GM12878 (cell line): Measurements from ENCODE around the gene TTC23L. TPM values are rescaled to one million over a fixed set of nuclear protein-coding genes. Genes with fewer than 3 reads are reported as not detected.

Source experiments
- ATAC-seq: fragments of 200-7000 bp; cut with Tn5 transposase; 3 replicates; pipeline ENCODE4 v1.9.1; 2020; ENCODE audit warnings: mild to moderate bottlenecking, moderate library complexity
- BruUV-seq: library from RNA; stranded (reverse); fragments of 400-500 nt; replicated peaks from 2 replicates; lab custom pipeline; 2021; lab: Mats Ljungman, UMichigan
- CTCF ChIA-PET: fragments of 300-600 bp; sonication (Branson Sonifier 250); formaldehyde crosslinking; extraction: SDS; loops from one replicate; lab custom pipeline; 2021; ENCODE audit warnings: inconsistent platforms; lab: Yijun Ruan, JAX
- POLR2A ChIA-PET: fragments of 350-600 bp; formaldehyde crosslinking; extraction: SDS; loops from one replicate; lab custom pipeline; 2021; ENCODE audit warnings: inconsistent platforms; lab: Charles Lee
- RAD21 ChIA-PET: fragments of 300-600 bp; sonication (Branson Sonifier 250); formaldehyde crosslinking; loops from one replicate; lab custom pipeline; 2023; ENCODE audit warnings: antibody characterized with exemption; ENCODE audit not compliant: unreplicated experiment; lab: Charles Lee
- SMC1A ChIA-PET: fragments of 300-600 bp; sonication (Branson Sonifier 250); formaldehyde crosslinking; loops from one replicate; lab custom pipeline; 2023; ENCODE audit not compliant: unreplicated experiment, uncharacterized antibody; lab: Charles Lee
- DNase-seq: peaks from one replicate; pipeline ENCODE4 v3.0.0-alpha.2; 2011; ENCODE audit warnings: low read depth, low spot score
- FAIRE-seq: peaks from 3 replicates; lab custom pipeline; 2011; peaks lifted over from hg19 to GRCh38; lab: Jason Lieb, UNC
- H2AFZ ChIP-seq: 2 replicates; pipeline ENCODE4 v1.6.0; 2011; ENCODE audit warnings: low read depth, low read length, control low read depth; ENCODE audit not compliant: control insufficient read depth
- H3K27ac ChIP-seq: 2 replicates; pipeline ENCODE4 v1.5.1; 2011; ENCODE audit warnings: control low read depth; ENCODE audit not compliant: control insufficient read depth, insufficient read depth
- H3K27me3 ChIP-seq, 2 experiments: replicated peaks in 1 of 2; 2 replicates each; pipeline versions ENCODE4 v1.6.0 to v1.6.1; 2011; ENCODE audit warnings: low read length in 1 of 2; ENCODE audit not compliant: control insufficient read depth in 2 of 2, insufficient read depth in 2 of 2
- H3K36me3 ChIP-seq, 2 experiments: 2 replicates each; pipeline ENCODE4 v1.5.1; 2011; ENCODE audit warnings: low read length in 1 of 2; ENCODE audit not compliant: control insufficient read depth in 2 of 2, insufficient read depth in 2 of 2
- H3K4me1 ChIP-seq: 2 replicates; pipeline ENCODE4 v1.6.1; 2011; ENCODE audit warnings: mild to moderate bottlenecking, low read length, moderate library complexity, mixed read lengths; ENCODE audit not compliant: control insufficient read depth, insufficient read depth
- H3K4me2 ChIP-seq: 2 replicates; pipeline ENCODE4 v1.6.0; 2011; ENCODE audit warnings: control low read depth; ENCODE audit not compliant: control insufficient read depth, insufficient read depth
- H3K4me3 ChIP-seq: fragments of 200-600 bp; sonication (generic); 2 replicates; pipeline ENCODE4 v1.5.1; 2016
- H3K79me2 ChIP-seq: 2 replicates; pipeline ENCODE4 v1.6.0; 2011; ENCODE audit warnings: low read length; ENCODE audit not compliant: control insufficient read depth, insufficient read depth
- H3K9ac ChIP-seq: 2 replicates; pipeline ENCODE4 v1.8.0; 2011; ENCODE audit warnings: low read length, control low read depth, mixed read lengths; ENCODE audit not compliant: control insufficient read depth, insufficient read depth
- H3K9me3 ChIP-seq: replicated peaks from 3 replicates; pipeline ENCODE4 v1.5.1; 2011; ENCODE audit warnings: mild to moderate bottlenecking, low read length; ENCODE audit not compliant: control insufficient read depth, insufficient read depth
- H4K20me1 ChIP-seq: 2 replicates; pipeline ENCODE4 v1.6.0; 2011; ENCODE audit not compliant: control insufficient read depth, insufficient read depth
- BCL3 ChIP-seq: IDR thresholded peaks from 2 replicates; pipeline ENCODE4 v1.6.1; 2011; ENCODE audit warnings: borderline replicate concordance, low read depth, mild to moderate bottlenecking, moderate library complexity, low read length; ENCODE audit not compliant: insufficient read depth, poor library complexity, severe bottlenecking
- CBFB ChIP-seq: IDR thresholded peaks from 2 replicates; pipeline ENCODE4 v1.6.1; 2016; ENCODE audit warnings: antibody characterized with exemption, low read depth
- CHD1 ChIP-seq: IDR thresholded peaks from 2 replicates; pipeline ENCODE4 v1.6.1; 2012; ENCODE audit warnings: low read depth, low read length, improper control_type of control experiment
- GATAD2B ChIP-seq: fragments of 450-650 bp; conservative IDR thresholded peaks from 2 replicates; pipeline ENCODE4 v1.6.1; 2017; ENCODE audit warnings: low read depth, mild to moderate bottlenecking, moderate library complexity
- IRF4 ChIP-seq: IDR thresholded peaks from 2 replicates; pipeline ENCODE4 v1.6.1; 2011; ENCODE audit warnings: low read depth, low read length
- KDM1A ChIP-seq: fragments of 200-600 bp; sonication (generic); IDR thresholded peaks from 2 replicates; pipeline ENCODE4 v1.6.1; 2016; ENCODE audit warnings: borderline replicate concordance
- SMAD5 ChIP-seq: IDR thresholded peaks from 2 replicates; pipeline ENCODE4 v1.6.1; 2016; ENCODE audit warnings: antibody characterized with exemption, low read depth
- SP1 ChIP-seq: IDR thresholded peaks from one replicate; pipeline ENCODE4 v1.6.1; 2011; ENCODE audit warnings: low read depth, low read length
- ZBED1 ChIP-seq: IDR thresholded peaks from 2 replicates; pipeline ENCODE4 v1.6.1; 2016; ENCODE audit warnings: borderline replicate concordance
- WGBS: methylation state at CpG from one replicate; pipeline ENCODE4 v1.1.6; 2016; ENCODE audit warnings: low lambda C conversion rate; ENCODE audit not compliant: insufficient replicate concordance, insufficient coverage; ENCODE audit errors: missing lambda C conversion rate; 5-methylcytosine and 5-hydroxymethylcytosine counted together
- in situ Hi-C: fragments of 300-500 bp; cut with MboI; formaldehyde crosslinking; loops from 9 replicates; pipeline ENCODE4 v1.14.3; 2018; ENCODE audit warnings: mixed read lengths
- intact Hi-C: fragments of 100-400 bp; cut with micrococcal nuclease; formaldehyde crosslinking; loops from one replicate; pipeline ENCODE4 v1.14.2; 2022; ENCODE audit not compliant: unreplicated experiment
- polyA plus RNA-seq, 11 experiments: library from polyadenylated mRNA; depleted of rRNA in 4 of 11; unstranded in 6 of 11; stranded (reverse) in 5 of 11; fragments of >200 nt; fragmentation: Nextera tagmentation in 4 of 11; fragmentation: Illumina TruSeq in 1 of 11; extraction: Ambion mirVana in 4 of 11; extraction: Trizol in 1 of 11; gene quantifications; 1 replicate in 1 of 11; 2 replicates in 10 of 11; pipeline versions ENCODE4 v1.2.1 to v1.2.3, GENCODE V29; 2011 to 2016; ENCODE audit warnings: inconsistent platforms in 2 of 11, missing spikeins in 2 of 11, low read depth in 1 of 11
- total RNA-seq, 4 experiments: library from RNA; depleted of rRNA in 3 of 4; stranded (reverse); fragments of >200 nt in 3 of 4; fragmentation: Illumina TruSeq in 1 of 4; extraction: Trizol in 1 of 4; gene quantifications; 2 replicates each; pipeline versions ENCODE4 v1.2.1 to v1.2.3, GENCODE V29; 2013 to 2021

Gene TTC23L
- total and polyA plus RNA-seq, 10 of the 15 experiments (the other 5 are each of a cell fraction or from before 2014, with no cell fraction given), result 0.09 to 0.34 TPM; not detected in 8

GRCh38 chr5:34803974-34804732 is 34.8 kb upstream of the TTC23L start:
- H3K9ac ChIP-seq, result no peak overlapping the region
- FAIRE-seq (no peak), DNase-seq (no peak), ATAC-seq (no peak)
- H3K27ac ChIP-seq, result no peak overlapping the region
- no TSS peak for BruUV-seq
- H3K4me1 ChIP-seq, result no peaks in the 10 kb centered on the region
- SMC1A ChIA-PET, result no interaction called here
- 42% methylated on average over 4 of the region's 4 CpGs for WGBS
- no peaks in the 10 kb centered on the region for H3K36me3 ChIP-seq
- CTCF ChIA-PET, result interaction anchor here (1.0 kb wide), 1 partner anchor 14 kb away, joined by 3 read pairs; no protein-coding TSS in a partner anchor
- TF ChIP-seq CHD1 (no peak), SP1 (no peak), SMAD5 (no peak), CBFB (no peak), KDM1A (no peak), ZBED1 (no peak), BCL3 (no peak), GATAD2B (no peak), IRF4 (no peak)
- H3K79me2 ChIP-seq, result no peaks in the 10 kb centered on the region
- in situ Hi-C loops (no loop called here), intact Hi-C loops (no loop called here)
- H2AFZ ChIP-seq, result no peak overlapping the region
- POLR2A ChIA-PET, result no interaction called here
- H3K4me3 ChIP-seq, result no peak overlapping the region
- H3K27me3 ChIP-seq, result peaks cover 0 to 2% of the 10 kb centered on the region in 2 experiments; a peak in 1 of 4 replicates
- H3K9me3 ChIP-seq, result no peaks in the 10 kb centered on the region
- H3K4me2 ChIP-seq, result no peak overlapping the region
- no peaks in the 10 kb centered on the region for H4K20me1 ChIP-seq
- RAD21 ChIA-PET, result no interaction called here
